HEK293T (cell line): Measurements from ENCODE around the gene PCSK5.

ENCODE experiments used
- FOXA1 ChIP-seq: fragments of 450-650 bp; IDR thresholded peaks from 2 replicates; pipeline ENCODE4 v1.6.1; 2016; ENCODE audit warnings: mild to moderate bottlenecking
- FOXK2 ChIP-seq: fragments of 450-650 bp; IDR thresholded peaks from 2 replicates; pipeline ENCODE4 v1.6.1; 2016; ENCODE audit warnings: mild to moderate bottlenecking
- LEF1 ChIP-seq: fragments of 450-650 bp; IDR thresholded peaks from 2 replicates; pipeline ENCODE4 v1.6.1; 2017; ENCODE audit warnings: mild to moderate bottlenecking, borderline replicate concordance
- SUZ12 ChIP-seq: fragments of 450-650 bp; IDR thresholded peaks from 2 replicates; pipeline ENCODE4 v1.6.1; 2016; ENCODE audit warnings: mild to moderate bottlenecking

DNA sequence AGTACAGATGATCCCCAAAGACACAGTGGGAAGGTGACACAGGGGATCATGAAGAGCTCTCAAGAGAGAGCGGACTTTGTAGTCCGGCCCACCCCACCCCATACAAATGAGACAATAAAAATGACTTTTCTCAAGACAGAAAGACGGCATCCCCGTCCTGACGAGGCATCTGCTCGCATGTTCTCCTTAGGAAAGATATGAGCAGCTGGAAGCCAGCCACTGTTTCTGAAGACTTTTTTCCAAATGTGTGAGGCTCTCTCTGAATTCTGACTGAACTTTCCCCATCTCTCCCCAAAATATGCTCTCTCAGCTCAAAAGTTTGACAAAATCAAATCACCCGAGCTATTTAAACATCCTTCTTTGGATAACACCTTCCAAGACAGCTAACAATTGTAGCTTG is 398.6 kb downstream of the PCSK5 start:
- no peak for TF ChIP-seq FOXA1
- TF ChIP-seq FOXK2, result no peak
- no peak for TF ChIP-seq SUZ12
- TF ChIP-seq LEF1, result no peak
